HCT116 (cell line): ENCODE measurements around the gene COPA. TPM values are rescaled to one million over a fixed set of nuclear protein-coding genes. Genes with fewer than 3 reads are reported as not detected.

ENCODE experiments used
- ATAC-seq: fragments of 200-7000 bp; cut with Tn5 transposase; 2 replicates; pipeline ENCODE4 v1.9.1; 2020; ENCODE audit warnings: mild to moderate bottlenecking, moderate library complexity
- BruUV-seq: library from RNA; stranded (reverse); fragments of 400-500 nt; replicated peaks from 2 replicates; lab custom pipeline; 2021; lab: Mats Ljungman, UMichigan
- CTCF ChIA-PET: fragments of 300-600 bp; sonication (Branson Sonifier 250); formaldehyde crosslinking; loops from one replicate; lab custom pipeline; 2021; ENCODE audit warnings: antibody characterized with exemption; lab: Charles Lee
- POLR2A ChIA-PET: fragments of 300-600, 350-600 bp; sonication (Branson Sonifier 250); formaldehyde crosslinking; loops from one replicate; lab custom pipeline; 2021; ENCODE audit warnings: antibody characterized with exemption; lab: Charles Lee
- RAD21 ChIA-PET, 2 experiments: fragments of 300-600 bp; sonication (Branson Sonifier 250); formaldehyde crosslinking; loops; one replicate each; lab custom pipeline; 2023; ENCODE audit warnings: low total read pairs in 2 of 2; ENCODE audit not compliant: uncharacterized antibody in 2 of 2, unreplicated experiment in 2 of 2, low non-redundant PET in 1 of 2; lab: Charles Lee
- DNase-seq: peaks from one replicate; pipeline ENCODE4 v3.0.0-alpha.2; 2010; ENCODE audit warnings: low read depth, low spot score
- H2AFZ ChIP-seq: fragments of 200-600 bp; shearing (Covaris generic), sonication (generic); 2 replicates; pipeline ENCODE4 v1.6.1; 2017; ENCODE audit warnings: low read depth, mixed run types, mixed read lengths, antibody characterized with exemption, low read length; ENCODE audit not compliant: poor library complexity, severe bottlenecking
- H3K27ac ChIP-seq: 2 replicates; pipeline ENCODE4 v1.5.1; 2012; ENCODE audit warnings: low read depth, low read length
- H3K27me3 ChIP-seq: fragments of 200-600 bp; sonication (generic); 2 replicates; pipeline ENCODE4 v1.6.1; 2016; ENCODE audit warnings: mixed run types, low read length, mixed read lengths; ENCODE audit not compliant: insufficient read depth
- H3K36me3 ChIP-seq, 2 experiments: fragments of 200-500 bp in 1 of 2; fragments of 200-600 bp in 1 of 2; sonication (Bioruptor generic) in 1 of 2; sonication (generic) in 1 of 2; 2 replicates each; pipeline versions ENCODE4 v1.5.1 to v1.6.1; 2014 to 2016; ENCODE audit warnings: low read length in 2 of 2, inconsistent platforms in 1 of 2, mixed read lengths in 1 of 2, mixed run types in 1 of 2; ENCODE audit not compliant: insufficient read depth in 2 of 2, control insufficient read depth in 1 of 2
- H3K4me1 ChIP-seq, 2 experiments: fragments of 200-600 bp in 1 of 2; sonication (generic) in 1 of 2; 2 replicates each; pipeline versions ENCODE4 v1.5.1 to v1.6.1; 2012 to 2017; ENCODE audit warnings: low read length in 2 of 2, inconsistent platforms in 1 of 2, mild to moderate bottlenecking in 1 of 2, mixed read lengths in 1 of 2, mixed run types in 1 of 2, moderate library complexity in 1 of 2; ENCODE audit not compliant: insufficient read depth in 2 of 2, control insufficient read depth in 1 of 2
- H3K4me2 ChIP-seq: fragments of 200-600 bp; sonication (generic); 2 replicates; pipeline ENCODE4 v1.6.1; 2017; ENCODE audit warnings: mixed run types, low read length, mixed read lengths
- H3K4me3 ChIP-seq, 2 experiments: fragments of 200-600 bp in 1 of 2; sonication (generic) in 1 of 2; replicated peaks in 1 of 2; 2 replicates each; pipeline ENCODE4 v1.5.1; 2011 to 2016; ENCODE audit warnings: low read length in 2 of 2, control low read depth in 1 of 2, low read depth in 1 of 2, mild to moderate bottlenecking in 1 of 2, mixed read lengths in 1 of 2, mixed run types in 1 of 2
- H3K79me2 ChIP-seq: fragments of 200-600 bp; sonication (generic); 2 replicates; pipeline ENCODE4 v1.6.1; 2017; ENCODE audit warnings: mild to moderate bottlenecking, mixed run types, low read length, moderate library complexity, mixed read lengths; ENCODE audit not compliant: insufficient read depth
- H3K9ac ChIP-seq: fragments of 200-600 bp; sonication (generic); 2 replicates; pipeline ENCODE4 v1.6.1; 2016; ENCODE audit warnings: low read length, mixed read lengths
- H3K9me2 ChIP-seq: fragments of 200-600 bp; sonication (generic), shearing (Covaris generic); 2 replicates; pipeline ENCODE4 v1.6.1; 2017; ENCODE audit warnings: mixed run types, mild to moderate bottlenecking, moderate library complexity; ENCODE audit not compliant: insufficient read depth
- H3K9me3 ChIP-seq, 2 experiments: fragments of 200-500 bp in 1 of 2; fragments of 200-600 bp in 1 of 2; sonication (Bioruptor generic) in 1 of 2; sonication (generic) in 1 of 2; 2 replicates each; pipeline ENCODE4 v1.6.1; 2014 to 2017; ENCODE audit warnings: low read length in 2 of 2, mixed read lengths in 2 of 2, inconsistent platforms in 1 of 2, low read depth in 1 of 2, mild to moderate bottlenecking in 1 of 2, mixed run types in 1 of 2, moderate library complexity in 1 of 2; ENCODE audit not compliant: control insufficient read depth in 1 of 2, insufficient read depth in 1 of 2
- H4K20me1 ChIP-seq: fragments of 200-600 bp; sonication (generic), shearing (Covaris generic); 2 replicates; pipeline ENCODE4 v1.6.1; 2017; ENCODE audit warnings: mixed run types, mild to moderate bottlenecking, moderate library complexity; ENCODE audit not compliant: insufficient read depth
- ATF3 ChIP-seq: IDR thresholded peaks from 2 replicates; pipeline ENCODE4 v1.6.1; 2012
- CBX3 ChIP-seq: IDR thresholded peaks from 2 replicates; pipeline ENCODE4 v1.6.1; 2012; ENCODE audit warnings: low read depth
- CEBPB ChIP-seq: IDR thresholded peaks from 2 replicates; pipeline ENCODE4 v1.6.1; 2012; ENCODE audit warnings: low read depth
- CTCF ChIP-seq, 3 experiments: fragments of 200-600 bp in 1 of 3; sonication (generic) in 1 of 3; IDR thresholded peaks in 2 of 3; conservative IDR thresholded peaks in 1 of 3; 2 replicates each; pipeline ENCODE4 v1.5.1; 2012 to 2017; ENCODE audit warnings: low read depth in 2 of 3, low read length in 2 of 3, antibody characterized with exemption in 1 of 3, borderline replicate concordance in 1 of 3, control low read depth in 1 of 3, mild to moderate bottlenecking in 1 of 3, mixed read lengths in 1 of 3, mixed run types in 1 of 3, moderate library complexity in 1 of 3; ENCODE audit not compliant: insufficient read depth in 1 of 3
- EGR1 ChIP-seq: IDR thresholded peaks from 2 replicates; pipeline ENCODE4 v1.6.1; 2012; ENCODE audit warnings: low read depth
- ELF1 ChIP-seq: IDR thresholded peaks from 2 replicates; pipeline ENCODE4 v1.6.1; 2012; ENCODE audit warnings: low read depth, borderline replicate concordance
- EZH2 ChIP-seq: fragments of 200-600 bp; sonication (generic); IDR thresholded peaks from 2 replicates; pipeline ENCODE4 v1.6.1; 2017; ENCODE audit warnings: antibody characterized with exemption, mixed run types
- EZH2phosphoT487 ChIP-seq: fragments of 200-600 bp; IDR thresholded peaks from 2 replicates; pipeline ENCODE4 v1.6.1; 2018; ENCODE audit warnings: antibody characterized with exemption, borderline replicate concordance
- FOSL1 ChIP-seq: IDR thresholded peaks from 2 replicates; pipeline ENCODE4 v1.6.1; 2012; ENCODE audit warnings: low read depth
- MAX ChIP-seq: IDR thresholded peaks from 2 replicates; pipeline ENCODE4 v1.6.1; 2012
- POLR2A ChIP-seq: IDR thresholded peaks from 2 replicates; pipeline ENCODE4 v1.7.0; 2011; ENCODE audit warnings: borderline replicate concordance; ENCODE audit not compliant: insufficient read depth, insufficient read length; ENCODE audit errors: extremely low read depth
- RAD21 ChIP-seq: IDR thresholded peaks from 2 replicates; pipeline ENCODE4 v1.6.1; 2012; ENCODE audit warnings: low read depth, mild to moderate bottlenecking
- REST ChIP-seq: IDR thresholded peaks from 2 replicates; pipeline ENCODE4 v1.6.1; 2012; ENCODE audit warnings: low read depth
- SRF ChIP-seq: IDR thresholded peaks from 2 replicates; pipeline ENCODE4 v1.6.1; 2012; ENCODE audit warnings: low read depth
- TCF7L2 ChIP-seq: IDR thresholded peaks from 2 replicates; pipeline ENCODE4 v1.7.0; 2011; ENCODE audit warnings: borderline replicate concordance, inconsistent platforms; ENCODE audit not compliant: insufficient read depth, insufficient read length; ENCODE audit errors: extremely low read depth
- YY1 ChIP-seq: IDR thresholded peaks from 2 replicates; pipeline ENCODE4 v1.6.1; 2011; ENCODE audit warnings: low read length, low read depth, moderate library complexity, mild to moderate bottlenecking; ENCODE audit not compliant: insufficient replicate concordance; ENCODE audit errors: extremely low read depth
- ZBTB33 ChIP-seq: IDR thresholded peaks from 2 replicates; pipeline ENCODE4 v1.6.1; 2011; ENCODE audit warnings: mild to moderate bottlenecking, low read length, moderate library complexity; ENCODE audit not compliant: insufficient replicate concordance; ENCODE audit errors: extremely low read depth
- ZNF274 ChIP-seq: fragments of 200-500 bp; sonication (Bioruptor generic); IDR thresholded peaks from 2 replicates; pipeline ENCODE4 v1.6.1; 2014; ENCODE audit warnings: mild to moderate bottlenecking, low read depth, low read length, inconsistent platforms
- intact Hi-C: fragments of 100-400 bp; cut with micrococcal nuclease; formaldehyde crosslinking; loops from 2 replicates; pipeline ENCODE4 v1.10.0; 2022
- total RNA-seq: library from RNA; stranded (reverse); gene quantifications from one replicate; pipeline ENCODE4 v1.2.1, GENCODE V29; 2021; ENCODE audit not compliant: unreplicated experiment

COPA gene
- total RNA-seq, 1 experiment from 2014 or later, result 132 TPM

GRCh38 chr1:160358073-160358472 lies 15.0 kb upstream of the COPA start:
- no peaks in the 10 kb centered on the region for H3K27me3 ChIP-seq
- RAD21 ChIA-PET, result no interaction called here
- TF ChIP-seq REST (no peak), EGR1 (no peak), SRF (no peak), ZBTB33 (no peak), ZNF274 (no peak), EZH2phosphoT487 (no peak), MAX (no peak), CEBPB (no peak), POLR2A (no peak), CBX3 (no peak), ELF1 (no peak), YY1 (no peak), TCF7L2 (no peak), EZH2 (no peak), CTCF (IDR thresholded peaks at IDR 0.05 in 2 of 3, conservative IDR thresholded peaks at IDR 0.05 in 1 of 3; ENCODE audit: borderline replicate concordance in 1 of 3, insufficient read depth in 1 of 3, low read depth in 2 of 3, low read length in 2 of 3) (no peak), FOSL1 (no peak), ATF3 (no peak), RAD21 (no peak)
- TF ChIP-seq, all 23 proteins: peak for 0
- ChIA-PET CTCF (no interaction called here), POLR2A (no interaction called here)
- BruUV-seq, result no TSS peak
- ATAC-seq, result no peak
- no peaks in the 10 kb centered on the region for H3K9me3 ChIP-seq
- no peaks in the 10 kb centered on the region for H4K20me1 ChIP-seq
- H3K36me3 ChIP-seq, result peaks cover 24 to 36% of the 10 kb centered on the region in 2 experiments; a peak in 3 of 4 replicates
- intact Hi-C loops, result no loop called here
- H3K27ac ChIP-seq, result no peak overlapping the region
- no peak overlapping the region for H3K4me3 ChIP-seq
- H3K9ac ChIP-seq, result no peak overlapping the region
- no peak for DNase-seq
- H3K9me2 ChIP-seq, result no peaks in the 10 kb centered on the region
- H3K4me2 ChIP-seq, result no peak overlapping the region
- H3K79me2 ChIP-seq, result no peaks in the 10 kb centered on the region
- H2AFZ ChIP-seq, result no peak overlapping the region
- no peaks in the 10 kb centered on the region for H3K4me1 ChIP-seq
